SKM-1 (cell line): Measurements from ENCODE around the gene SOS1.

ENCODE experiments used
- DNase-seq: peaks from one replicate; lab custom pipeline; 2025; ENCODE audit not compliant: unreplicated experiment; lab: John Stamatoyannopoulos, UW

The SOS1 gene

DNA sequence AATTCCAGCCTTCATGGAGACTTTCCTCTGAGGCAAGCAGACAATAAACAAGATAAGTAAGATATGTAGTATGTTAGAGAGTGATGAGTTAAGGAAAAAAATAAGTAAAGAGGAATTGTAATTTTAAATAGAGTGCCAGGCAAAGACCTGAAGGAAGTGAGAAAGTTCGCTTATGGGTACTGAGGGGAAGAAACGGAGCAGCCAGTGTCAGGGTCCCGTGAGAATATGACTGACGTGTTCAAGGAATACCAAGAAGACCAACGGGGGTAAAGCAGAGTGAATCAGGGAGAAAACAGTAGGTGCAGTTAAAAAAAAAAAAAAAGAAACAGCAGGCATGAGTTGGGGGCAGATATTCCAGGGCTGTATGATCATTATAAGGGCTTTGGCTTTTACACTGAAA is 186.1 kb downstream of the SOS1 start:
- no peak for DNase-seq

DNA sequence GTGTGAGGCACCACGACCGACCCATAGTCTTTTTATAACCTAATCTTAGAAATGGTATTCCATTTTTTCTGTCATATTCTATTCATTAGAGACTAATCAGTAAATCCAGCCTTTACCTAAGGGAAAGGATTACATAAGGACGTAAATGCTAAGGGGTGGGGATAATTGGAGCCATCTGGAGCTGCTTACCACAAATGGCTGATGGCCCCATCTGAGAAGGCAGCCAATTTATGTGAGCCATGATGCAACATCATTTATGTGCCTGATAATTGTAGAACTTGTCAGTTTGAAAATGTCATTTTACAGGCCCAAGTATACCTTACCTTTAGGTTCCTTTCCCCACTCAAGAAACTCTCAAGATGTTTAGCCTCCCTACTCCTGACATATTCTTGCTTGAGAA is 187.2 kb downstream of the SOS1 start:
- no peak for DNase-seq

DNA sequence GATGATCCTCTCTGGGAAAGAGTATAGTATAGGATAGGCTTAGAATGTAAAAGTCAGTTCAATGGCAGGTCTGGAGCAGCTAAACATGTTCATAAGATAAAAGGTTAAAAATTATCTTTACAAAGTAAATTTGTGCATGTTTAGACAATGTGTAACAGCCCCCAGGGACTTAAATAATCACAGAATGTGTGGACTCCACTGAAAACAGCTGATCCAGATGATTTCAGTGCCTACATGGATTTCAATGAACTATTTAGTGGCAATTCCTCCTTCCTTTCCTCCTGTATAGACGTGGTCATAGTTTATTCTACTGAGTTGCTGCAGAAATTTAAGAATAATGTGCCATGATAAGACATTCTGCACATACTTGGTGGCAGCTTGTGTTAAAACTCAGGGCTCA is 188.3 kb downstream of the SOS1 start:
- DNase-seq, result no peak
